Colonic mucosa (tissue), 4 donors: Measurements from ENCODE around the gene DNAH6. TPM values are rescaled to one million over a fixed set of nuclear protein-coding genes. Genes with fewer than 3 reads are reported as not detected.

Experiments used
- DNase-seq: peaks from one replicate; pipeline ENCODE4 v3.0.0-alpha.2; 2020
- H3K27ac ChIP-seq: fragments of 200-600 bp; one replicate; pipeline ENCODE4 v1.8.0; 2021
- H3K27me3 ChIP-seq: fragments of 200-600 bp; one replicate; pipeline ENCODE4 v1.8.0; 2021
- H3K36me3 ChIP-seq: fragments of 200-600 bp; one replicate; pipeline ENCODE4 v1.8.0; 2021
- H3K4me1 ChIP-seq: fragments of 200-600 bp; one replicate; pipeline ENCODE4 v1.8.0; 2021; ENCODE audit warnings: mild to moderate bottlenecking
- H3K4me3 ChIP-seq: fragments of 200-600 bp; one replicate; pipeline ENCODE4 v1.8.0; 2021
- H3K9ac ChIP-seq, 2 donors: one replicate each; pipeline ENCODE4 v1.7.0; 2013; ENCODE audit warnings: control low read depth in 2 of 2, low read depth in 2 of 2, low read length in 2 of 2
- H3K9me3 ChIP-seq: fragments of 200-600 bp; one replicate; pipeline ENCODE4 v1.8.0; 2021
- CTCF ChIP-seq: fragments of 200-600 bp; IDR thresholded peaks from one replicate; pipeline ENCODE4 v1.8.0; 2022; ENCODE audit warnings: antibody characterized with exemption, mild to moderate bottlenecking
- intact Hi-C: fragments of 100-400 bp; cut with DNase I; formaldehyde crosslinking; loops from one replicate; pipeline ENCODE4 v1.14.1; 2022
- total RNA-seq, 2 donors: library from RNA; stranded (reverse); fragmentation: NEBNext Ultra II Directional in 1 of 2; extraction: Animal tissue kit (Norgen Biotek cat#: 25700) in 1 of 2; gene quantifications; one replicate each; pipeline ENCODE4 v1.2.1, GENCODE V29; 2021
- donor health status: healthy.
- donor health status: DM: no; HTN: no; CAD: no.
- donor health status: DM: no; HTN: no; CAD: no.

The DNAH6 gene
- total RNA-seq, 2 donors from 2014 or later = 1.2 to 1.8 TPM

DNA sequence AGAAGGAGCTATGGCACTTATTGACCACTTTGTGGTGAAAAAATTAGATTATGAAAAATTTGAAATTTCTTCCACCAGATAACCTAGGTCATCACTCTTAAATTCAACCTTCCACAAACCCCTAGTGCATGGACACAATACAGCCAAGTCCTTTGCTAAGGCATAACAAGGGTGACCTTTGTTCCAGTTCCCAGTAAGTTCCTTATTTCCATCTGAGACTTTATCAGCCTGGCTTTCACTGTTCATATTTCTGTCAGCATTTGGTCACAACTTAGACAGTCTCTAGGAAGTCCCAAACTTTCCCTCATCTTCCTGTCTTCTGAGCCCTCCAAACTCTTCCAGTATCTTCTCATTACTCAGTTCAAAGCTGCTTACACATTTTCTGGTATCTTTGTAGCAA, 232.0 kb downstream of the DNAH6 start:
- H3K4me3 ChIP-seq = no peak overlapping the region
- H3K27ac ChIP-seq = no peak overlapping the region
- no peak for TF ChIP-seq CTCF
- no peaks in the 10 kb centered on the region for H3K36me3 ChIP-seq
- H3K9me3 ChIP-seq = no peaks in the 10 kb centered on the region
- no peak overlapping the region for H3K9ac ChIP-seq
- no peak for DNase-seq
- H3K27me3 ChIP-seq = no peaks in the 10 kb centered on the region
- intact Hi-C loops = no loop called here
- no peaks in the 10 kb centered on the region for H3K4me1 ChIP-seq

- no peak overlapping the region for H3K27ac ChIP-seq
- H3K4me3 ChIP-seq = no peak overlapping the region
- no peak for DNase-seq
- no peak for TF ChIP-seq CTCF
- H3K36me3 ChIP-seq = no peaks in the 10 kb centered on the region
- H3K9me3 ChIP-seq = no peaks in the 10 kb centered on the region
- H3K4me1 ChIP-seq = no peaks in the 10 kb centered on the region
- no peak overlapping the region for H3K9ac ChIP-seq
- H3K27me3 ChIP-seq = no peaks in the 10 kb centered on the region
- intact Hi-C loops = no loop called here
Measured at GRCh38 chr2:84749442-84749841, 233.1 kb downstream of the DNAH6 start.

DNA sequence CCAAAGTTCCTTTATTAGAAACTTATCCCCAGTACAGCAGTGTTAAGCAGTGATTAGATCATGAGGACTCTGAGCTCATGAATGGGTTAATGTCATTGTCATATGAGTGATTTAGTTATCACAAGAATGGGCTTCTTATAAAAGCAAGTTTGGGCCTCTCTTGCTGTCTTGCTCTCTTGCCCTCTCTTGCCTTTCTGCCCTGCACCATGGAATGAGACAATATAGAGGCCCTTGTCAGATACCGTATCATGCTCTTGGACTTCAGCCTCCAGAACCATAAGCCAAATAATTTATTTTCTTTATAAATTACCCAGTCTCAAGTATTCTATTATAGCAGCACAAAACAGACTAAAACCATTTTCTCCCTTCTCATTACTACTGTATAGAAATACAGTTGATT, 238.8 kb downstream of the DNAH6 start:
- no peak overlapping the region for H3K4me3 ChIP-seq
- H3K36me3 ChIP-seq = no peaks in the 10 kb centered on the region
- no peaks in the 10 kb centered on the region for H3K9me3 ChIP-seq
- H3K27me3 ChIP-seq = no peaks in the 10 kb centered on the region
- DNase-seq = no peak
- no peak overlapping the region for H3K27ac ChIP-seq
- no peak for TF ChIP-seq CTCF
- no peak overlapping the region for H3K9ac ChIP-seq
- intact Hi-C loops = no loop called here
- no peaks in the 10 kb centered on the region for H3K4me1 ChIP-seq

DNA sequence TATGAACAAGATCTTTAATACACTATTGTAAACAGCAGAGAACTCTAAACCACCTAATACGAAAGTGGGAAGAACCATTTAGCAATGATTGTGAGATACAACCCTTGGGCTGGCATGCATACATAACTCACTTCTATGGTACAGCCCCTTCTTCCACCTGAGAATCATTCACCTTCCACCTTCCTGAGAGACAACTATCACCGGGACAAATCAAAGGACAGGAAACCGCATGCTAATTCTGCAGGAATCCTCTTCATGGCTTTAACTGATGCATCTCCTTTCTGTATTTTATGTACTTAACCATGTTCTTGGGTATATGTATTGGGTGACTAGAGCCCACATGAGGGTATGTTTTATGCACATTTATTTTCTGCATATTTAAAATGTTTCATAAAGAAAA, 241.3 kb downstream of the DNAH6 start:
- no peak overlapping the region for H3K9ac ChIP-seq
- H3K4me1 ChIP-seq = no peaks in the 10 kb centered on the region
- no peaks in the 10 kb centered on the region for H3K9me3 ChIP-seq
- intact Hi-C loops = no loop called here
- H3K36me3 ChIP-seq = no peaks in the 10 kb centered on the region
- H3K27me3 ChIP-seq = no peaks in the 10 kb centered on the region
- TF ChIP-seq CTCF = no peak
- H3K27ac ChIP-seq = no peak overlapping the region
- no peak for DNase-seq
- no peak overlapping the region for H3K4me3 ChIP-seq

DNA sequence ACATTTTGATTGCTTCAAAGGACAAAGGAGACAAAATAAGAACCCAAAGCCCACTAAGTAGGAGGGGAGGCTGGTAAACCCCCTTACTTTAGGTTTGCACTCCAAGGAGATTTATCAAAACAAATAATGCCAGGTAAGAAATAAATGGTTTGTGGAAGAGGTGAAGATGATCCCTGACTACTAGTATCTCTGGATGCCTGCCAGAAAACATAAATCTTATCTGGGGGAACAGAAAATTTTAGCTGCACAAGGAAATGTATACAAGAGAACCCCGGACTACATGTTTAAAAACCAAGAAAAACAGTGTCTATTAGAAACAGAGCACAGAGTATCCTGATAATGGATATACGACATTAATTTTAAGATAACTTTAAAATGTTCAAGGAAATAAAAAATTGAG, 250.5 kb downstream of the DNAH6 start:
- DNase-seq = no peak
- no peaks in the 10 kb centered on the region for H3K9me3 ChIP-seq
- no peak overlapping the region for H3K9ac ChIP-seq
- no peaks in the 10 kb centered on the region for H3K27me3 ChIP-seq
- no peak for TF ChIP-seq CTCF
- peaks cover 4% of the 10 kb centered on the region for H3K4me1 ChIP-seq
- H3K36me3 ChIP-seq = no peaks in the 10 kb centered on the region
- no peak overlapping the region for H3K27ac ChIP-seq
- H3K4me3 ChIP-seq = no peak overlapping the region
- intact Hi-C loops = no loop called here

GRCh38 chr2:84768840-84769239, 252.5 kb downstream of the DNAH6 start:
- Histone ChIP-seq H3K9me3 (no peaks in the 10 kb centered on the region), H3K4me3 (no peak overlapping the region), H3K36me3 (no peaks in the 10 kb centered on the region), H3K27ac (no peak overlapping the region), H3K27me3 (no peaks in the 10 kb centered on the region), H3K9ac (no peak overlapping the region), H3K4me1 (peaks cover 4% of the 10 kb centered on the region)
- DNase-seq = peak; percentile 81
- no peak for TF ChIP-seq CTCF
- intact Hi-C loops = no loop called here
